Body of pancreas (tissue), 4 donors: ENCODE measurements around the gene CLSTN2. TPM values are rescaled to one million over a fixed set of nuclear protein-coding genes. Genes with fewer than 3 reads are reported as not detected.

Experiments used
- ATAC-seq: fragments of 150-250 bp; one replicate; pipeline ENCODE4 v1.9.1; 2016
- DNase-seq, 4 donors: peaks; one replicate each; pipeline ENCODE4 v3.0.0-alpha.2; 2019
- H3K27ac ChIP-seq, 4 donors: fragments of 200-600 bp; sonication (generic); 1 replicate in 3 of 4; 2 replicates in 1 of 4; pipeline versions ENCODE4 v1.5.1 to v1.6.1; 2016 to 2019; ENCODE audit warnings: mild to moderate bottlenecking in 1 of 4, mixed read lengths in 1 of 4, moderate library complexity in 1 of 4
- H3K27me3 ChIP-seq, 2 donors: fragments of 200-600 bp; sonication (generic); one replicate each; pipeline ENCODE4 v1.6.0; 2016; ENCODE audit warnings: mild to moderate bottlenecking in 1 of 2
- H3K36me3 ChIP-seq, 2 donors: fragments of 200-600 bp; sonication (generic); replicated peaks in 1 of 2; 2 replicates each; pipeline ENCODE4 v1.5.1; 2016; ENCODE audit warnings: low read depth in 2 of 2; ENCODE audit not compliant: insufficient read depth in 1 of 2
- H3K4me1 ChIP-seq: fragments of 200-600 bp; sonication (generic); one replicate; pipeline ENCODE4 v1.6.0; 2016
- H3K4me3 ChIP-seq, 2 donors: fragments of 200-600 bp; sonication (generic); 1 replicate in 1 of 2; 2 replicates in 1 of 2; pipeline ENCODE4 v1.5.1; 2016 to 2019
- H3K9me3 ChIP-seq, 3 donors: fragments of 200-600 bp; sonication (generic); 1 replicate in 2 of 3; 2 replicates in 1 of 3; pipeline ENCODE4 v1.5.1; 2016
- POLR2A ChIP-seq, 3 donors: fragments of 450-650 bp; IDR thresholded peaks; one replicate each; pipeline ENCODE4 v1.6.1; 2016; ENCODE audit warnings: antibody characterized with exemption in 3 of 3, mild to moderate bottlenecking in 2 of 3
- WGBS, 2 donors: methylation state at CpG; one replicate each; pipeline ENCODE4 v1.1.5; 2017; 5-methylcytosine and 5-hydroxymethylcytosine counted together
- intact Hi-C: fragments of 100-400 bp; cut with DNase I; formaldehyde crosslinking; loops from one replicate; pipeline ENCODE4 v1.15.1; 2023
- total RNA-seq, 2 donors: library from RNA; depleted of rRNA; stranded (reverse); fragments of >200 nt; gene quantifications; one replicate each; pipeline ENCODE4 v1.1.0, GENCODE V29; 2016
- TF ChIP-seq, protein P1 (sequence below), 7 experiments: fragments of 450-650 bp in 4 of 7; fragments of 200-600 bp in 3 of 7; sonication (generic) in 3 of 7; IDR thresholded peaks; one replicate each; pipeline ENCODE4 v1.5.1; 2016 to 2019; ENCODE audit warnings: antibody characterized with exemption in 7 of 7

Gene CLSTN2
- total RNA-seq, 2 donors from 2014 or later = 14.5 to 14.8 TPM

DNA sequence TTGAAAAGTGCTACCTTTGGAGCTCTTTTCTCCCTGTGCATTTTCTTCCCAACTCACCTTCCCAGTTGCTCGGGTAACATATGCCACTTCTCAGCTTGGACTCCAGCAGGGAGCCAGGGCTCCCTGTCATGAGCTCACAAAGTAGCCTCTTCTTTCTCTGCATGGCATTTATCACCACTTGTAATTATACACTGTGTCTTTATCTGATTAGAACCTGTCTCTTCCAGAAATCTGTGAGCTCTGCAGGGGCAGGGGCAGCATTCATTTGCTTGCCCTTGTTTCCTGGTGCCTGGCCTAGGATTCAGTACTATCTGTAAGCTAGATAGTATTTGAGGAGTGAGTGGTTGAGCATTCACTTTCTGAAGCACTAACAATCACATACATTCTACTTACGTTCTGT, 100.9 kb downstream of the CLSTN2 start:
- ATAC-seq (no peak), DNase-seq (no peak)
- WGBS, 2 donors = 68 to 76% methylated on average over 2 of the region's 2 CpGs
- intact Hi-C loops = no loop called here
- Histone ChIP-seq H3K4me3 (no peak overlapping the region), H3K27me3 (no peaks in the 10 kb centered on the region), H3K4me1 (no peaks in the 10 kb centered on the region), H3K36me3 (no peaks in the 10 kb centered on the region), H3K9me3 (no peaks in the 10 kb centered on the region), H3K27ac (no peak overlapping the region)
- TF ChIP-seq POLR2A (IDR thresholded peaks at IDR 0.05) = no peak

DNA sequence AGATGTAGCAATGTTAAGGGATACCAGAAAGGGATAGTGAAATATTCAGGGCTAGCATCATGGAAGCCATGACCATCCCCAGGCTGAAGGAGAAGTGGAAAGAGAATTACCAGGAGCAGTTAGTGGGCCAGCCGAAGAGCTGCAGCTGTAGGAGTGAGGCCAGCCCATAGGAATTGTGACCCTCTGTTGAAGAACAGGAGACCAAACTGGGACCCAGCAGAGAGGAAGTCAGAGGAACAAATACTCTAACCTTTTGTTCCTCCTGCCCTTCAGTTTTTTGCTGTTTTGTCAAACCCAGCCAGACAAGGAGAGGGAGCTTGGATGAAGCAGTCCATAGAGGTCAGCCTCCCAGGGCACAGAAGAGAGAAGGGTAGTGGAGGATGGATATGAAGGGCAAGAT, 115.4 kb downstream of the CLSTN2 start:
- TF ChIP-seq, protein P1, sequence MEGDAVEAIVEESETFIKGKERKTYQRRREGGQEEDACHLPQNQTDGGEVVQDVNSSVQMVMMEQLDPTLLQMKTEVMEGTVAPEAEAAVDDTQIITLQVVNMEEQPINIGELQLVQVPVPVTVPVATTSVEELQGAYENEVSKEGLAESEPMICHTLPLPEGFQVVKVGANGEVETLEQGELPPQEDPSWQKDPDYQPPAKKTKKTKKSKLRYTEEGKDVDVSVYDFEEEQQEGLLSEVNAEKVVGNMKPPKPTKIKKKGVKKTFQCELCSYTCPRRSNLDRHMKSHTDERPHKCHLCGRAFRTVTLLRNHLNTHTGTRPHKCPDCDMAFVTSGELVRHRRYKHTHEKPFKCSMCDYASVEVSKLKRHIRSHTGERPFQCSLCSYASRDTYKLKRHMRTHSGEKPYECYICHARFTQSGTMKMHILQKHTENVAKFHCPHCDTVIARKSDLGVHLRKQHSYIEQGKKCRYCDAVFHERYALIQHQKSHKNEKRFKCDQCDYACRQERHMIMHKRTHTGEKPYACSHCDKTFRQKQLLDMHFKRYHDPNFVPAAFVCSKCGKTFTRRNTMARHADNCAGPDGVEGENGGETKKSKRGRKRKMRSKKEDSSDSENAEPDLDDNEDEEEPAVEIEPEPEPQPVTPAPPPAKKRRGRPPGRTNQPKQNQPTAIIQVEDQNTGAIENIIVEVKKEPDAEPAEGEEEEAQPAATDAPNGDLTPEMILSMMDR (IDR thresholded peaks at IDR 0.05) = no peak
- TF ChIP-seq POLR2A (IDR thresholded peaks at IDR 0.05) = no peak
- no peak for ATAC-seq
- H3K4me3 ChIP-seq = no peak overlapping the region
- 77 to 81% methylated on average over 1 of the region's 1 CpG for WGBS, 2 donors
- DNase-seq = no peak
- no peaks in the 10 kb centered on the region for H3K36me3 ChIP-seq
- H3K4me1 ChIP-seq = peaks cover 14% of the 10 kb centered on the region
- H3K27me3 ChIP-seq = no peaks in the 10 kb centered on the region
- H3K9me3 ChIP-seq = no peaks in the 10 kb centered on the region
- no peak overlapping the region for H3K27ac ChIP-seq
- intact Hi-C loops = no loop called here

DNA sequence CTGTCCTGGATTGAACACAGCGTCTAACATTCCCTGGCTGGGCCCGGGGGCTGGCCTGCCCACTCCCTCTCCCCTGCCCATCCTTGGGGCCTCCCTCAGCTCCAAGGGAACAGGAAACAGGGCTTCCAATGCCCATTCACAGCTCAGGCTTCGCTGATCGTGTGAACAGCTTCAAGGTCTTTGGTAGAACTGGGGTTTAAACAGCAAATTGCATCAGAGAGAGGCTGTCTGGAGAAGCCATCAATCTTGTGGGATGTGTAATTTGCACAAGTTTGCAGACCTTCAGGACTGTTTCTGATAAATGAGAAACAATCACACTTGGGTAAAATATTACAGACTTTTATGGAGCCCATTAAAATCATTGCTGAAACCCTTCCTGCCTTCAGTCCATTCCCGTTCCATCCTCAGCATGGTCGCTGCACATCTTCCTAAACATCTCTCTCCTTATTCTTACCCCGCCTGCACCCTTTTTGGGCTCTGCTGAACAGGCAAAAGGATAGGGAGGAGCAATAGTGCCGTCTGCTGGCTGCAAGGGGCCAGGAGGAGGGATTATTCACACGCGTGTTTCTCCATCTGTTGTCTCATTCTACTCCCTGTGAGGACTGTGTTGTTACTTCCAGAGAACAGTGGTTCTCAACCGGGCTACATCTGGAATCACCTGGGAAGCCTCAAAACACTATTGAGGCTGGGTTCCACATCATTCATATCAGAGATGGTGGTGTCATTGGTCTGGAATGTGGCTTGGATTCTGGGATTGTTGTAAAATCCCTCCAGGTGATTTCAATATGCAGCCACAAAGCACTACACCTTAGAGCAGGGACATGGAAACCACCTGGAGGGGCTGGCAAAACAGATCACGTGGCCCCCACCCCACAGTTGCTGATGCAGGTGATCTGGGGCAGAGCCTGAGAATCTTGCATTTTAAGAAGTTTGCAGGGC, 116.3 kb downstream of the CLSTN2 start:
- TF ChIP-seq, protein P1 (IDR thresholded peaks at IDR 0.05) = peak in 3 of 7 experiments; percentile 29 to 36 (median 29)
- TF ChIP-seq POLR2A (IDR thresholded peaks at IDR 0.05) = no peak
- Histone ChIP-seq H3K4me1 (peaks cover 18% of the 10 kb centered on the region), H3K27ac (no peak overlapping the region), H3K36me3 (no peaks in the 10 kb centered on the region), H3K9me3 (no peaks in the 10 kb centered on the region), H3K27me3 (no peaks in the 10 kb centered on the region), H3K4me3 (no peak overlapping the region)
- WGBS, 2 donors = 35 to 41% methylated on average over 12 of the region's 12 CpGs
- ATAC-seq (peak; percentile 42), DNase-seq (peak in 2 of 4 donors; percentile 12 to 13)
- intact Hi-C loops = no loop called here

DNA sequence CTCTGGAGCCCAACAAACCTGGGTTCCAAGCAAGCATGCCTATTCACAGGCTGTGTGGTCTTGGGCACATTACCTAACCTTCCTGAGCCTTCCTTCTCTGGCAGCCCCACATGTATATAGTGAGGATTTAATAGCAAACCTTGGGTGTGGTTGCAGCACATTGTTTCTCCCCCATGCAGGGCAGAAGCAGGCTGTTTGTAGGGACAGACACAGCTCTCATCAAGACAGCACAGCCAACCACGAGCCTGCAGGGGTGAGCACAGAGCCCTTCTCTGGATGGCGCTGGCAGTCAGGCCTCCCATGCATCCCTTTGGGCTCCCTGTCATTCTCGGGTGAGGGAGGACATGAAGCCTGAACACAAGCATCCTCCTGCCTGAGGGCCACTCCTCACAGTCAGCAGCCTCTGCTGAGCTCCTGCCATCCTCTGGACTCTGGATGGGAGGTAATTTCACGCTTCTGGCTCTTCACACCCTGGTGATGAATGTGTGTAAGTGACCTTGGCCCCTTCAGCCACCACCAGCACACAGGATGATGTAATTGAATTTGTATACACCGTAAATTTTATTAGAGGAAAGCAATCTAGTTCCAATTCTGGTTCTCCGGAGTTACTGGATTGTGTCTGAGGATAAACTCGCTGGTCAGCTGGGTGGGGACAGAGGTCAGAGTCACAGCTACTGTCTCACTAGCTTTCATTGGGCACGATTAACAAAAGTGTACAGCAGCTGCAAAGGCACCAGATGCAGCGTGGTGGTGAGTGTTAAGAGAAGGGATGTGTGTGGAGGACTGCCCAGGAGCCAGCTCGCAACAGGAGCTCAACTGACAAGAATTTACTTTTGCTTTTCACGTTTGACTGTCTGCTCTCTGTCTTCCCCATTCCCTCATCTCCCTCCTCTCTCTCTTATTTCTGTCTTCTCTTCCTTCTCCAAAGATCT, 118.1 kb downstream of the CLSTN2 start:
- ATAC-seq (no peak), DNase-seq (no peak)

More for the DNA sequence above, 118.1 kb downstream of the CLSTN2 start:
- 49 to 63% methylated on average over 11 of the region's 11 CpGs for whole genome bisulfite sequencing, 2 donors
- intact Hi-C loops = no loop called here
- H3K9me3 ChIP-seq = no peaks in the 10 kb centered on the region
- no peaks in the 10 kb centered on the region for H3K27me3 ChIP-seq
- no peak overlapping the region for H3K27ac ChIP-seq
- H3K4me1 ChIP-seq = peaks cover 18% of the 10 kb centered on the region
- no peak overlapping the region for H3K4me3 ChIP-seq
- TF ChIP-seq, protein P1 (IDR thresholded peaks at IDR 0.05) = no peak
- no peak for TF ChIP-seq POLR2A (IDR thresholded peaks at IDR 0.05)
- H3K36me3 ChIP-seq = no peaks in the 10 kb centered on the region
